Endothelial cell of umbilical vein (primary cell): ENCODE measurements around the gene TMEM94. TPM values are rescaled to one million over a fixed set of nuclear protein-coding genes. Genes with fewer than 3 reads are reported as not detected.

Experiments
- BruUV-seq: library from RNA; stranded (reverse); fragments of 400-500 nt; replicated peaks from 2 replicates; lab custom pipeline; 2021; lab: Mats Ljungman, UMichigan
- CTCF ChIA-PET: fragments of 300-600, 350-600 bp; sonication (Branson Sonifier 250); formaldehyde crosslinking; loops from one replicate; lab custom pipeline; 2021; ENCODE audit warnings: antibody characterized with exemption, inconsistent platforms; lab: Charles Lee
- POLR2A ChIA-PET: fragments of 300-600, 350-600 bp; sonication (Branson Sonifier 250); formaldehyde crosslinking; loops from one replicate; lab custom pipeline; 2021; ENCODE audit warnings: antibody characterized with exemption, inconsistent platforms; lab: Charles Lee
- DNase-seq: peaks from one replicate; pipeline ENCODE4 v3.0.0-alpha.2; 2011; ENCODE audit warnings: low read depth, low spot score
- FAIRE-seq: peaks from 2 replicates; lab custom pipeline; 2011; peaks lifted over from hg19 to GRCh38; lab: Jason Lieb, UNC
- H2AFZ ChIP-seq: 2 replicates; pipeline ENCODE4 v1.6.0; 2012; ENCODE audit warnings: low read depth, low read length, control low read depth, inconsistent platforms
- H3K27ac ChIP-seq: 2 replicates; pipeline ENCODE4 v1.5.1; 2011; ENCODE audit warnings: low read depth, mild to moderate bottlenecking, control low read depth, low read length, moderate library complexity; ENCODE audit not compliant: insufficient read depth
- H3K27me3 ChIP-seq, 2 experiments: 2 replicates each; pipeline versions ENCODE4 v1.6.0 to v1.6.1; 2011; ENCODE audit warnings: low read length in 2 of 2, mixed read lengths in 1 of 2; ENCODE audit not compliant: control insufficient read depth in 2 of 2, insufficient read depth in 2 of 2
- H3K36me3 ChIP-seq, 2 experiments: 2 replicates in 1 of 2; 3 replicates in 1 of 2; pipeline ENCODE4 v1.5.1; 2011; ENCODE audit warnings: low read length in 2 of 2, mild to moderate bottlenecking in 1 of 2, moderate library complexity in 1 of 2; ENCODE audit not compliant: control insufficient read depth in 2 of 2, insufficient read depth in 2 of 2; ENCODE audit errors: extremely low read depth in 1 of 2
- H3K4me1 ChIP-seq: 3 replicates; pipeline ENCODE4 v1.5.1; 2011; ENCODE audit warnings: mild to moderate bottlenecking, low read length; ENCODE audit not compliant: control insufficient read depth, insufficient read depth; ENCODE audit errors: extremely low read depth
- H3K4me2 ChIP-seq: 2 replicates; pipeline ENCODE4 v1.6.1; 2011; ENCODE audit warnings: low read length, control low read depth, mixed read lengths; ENCODE audit not compliant: insufficient read depth
- H3K4me3 ChIP-seq, 3 experiments: fragments of 200-600 bp in 1 of 3; sonication (generic), shearing (Covaris generic) in 1 of 3; replicated peaks in 1 of 3; 2 replicates each; pipeline ENCODE4 v1.5.1; 2011 to 2016; ENCODE audit warnings: control low read depth in 3 of 3, low read length in 3 of 3, mild to moderate bottlenecking in 2 of 3, inconsistent platforms in 1 of 3, low read depth in 1 of 3, moderate library complexity in 1 of 3; ENCODE audit not compliant: insufficient read depth in 1 of 3
- H3K79me2 ChIP-seq: 2 replicates; pipeline ENCODE4 v1.6.0; 2012; ENCODE audit warnings: low read length, inconsistent platforms; ENCODE audit not compliant: control insufficient read depth, insufficient read depth
- H3K9ac ChIP-seq: replicated peaks from 2 replicates; pipeline ENCODE3; 2011; ENCODE audit warnings: low read length, control low read depth; ENCODE audit not compliant: insufficient read depth; ENCODE audit errors: extremely low read depth
- H3K9me1 ChIP-seq: replicated peaks from 3 replicates; pipeline ENCODE4 v1.6.0; 2011; ENCODE audit warnings: mild to moderate bottlenecking, low read length; ENCODE audit not compliant: control insufficient read depth, insufficient read depth; ENCODE audit errors: extremely low read depth
- H3K9me3 ChIP-seq: replicated peaks from 2 replicates; pipeline ENCODE4 v1.5.1; 2012; ENCODE audit warnings: low read length, inconsistent platforms; ENCODE audit not compliant: control insufficient read depth, insufficient read depth
- H4K20me1 ChIP-seq: replicated peaks from 2 replicates; pipeline ENCODE3; 2011; ENCODE audit warnings: mild to moderate bottlenecking, low read length; ENCODE audit not compliant: control insufficient read depth, insufficient read depth; ENCODE audit errors: extremely low read depth
- EZH2 ChIP-seq: IDR thresholded peaks from 2 replicates; pipeline ENCODE4 v1.6.1; 2012; ENCODE audit warnings: borderline replicate concordance, low read depth, mild to moderate bottlenecking, moderate library complexity, low read length, inconsistent platforms; ENCODE audit not compliant: severe bottlenecking
- FOS ChIP-seq: IDR thresholded peaks from 2 replicates; pipeline ENCODE4 v1.6.1; 2011; ENCODE audit warnings: mild to moderate bottlenecking, low read length, moderate library complexity, borderline replicate concordance; ENCODE audit not compliant: insufficient read depth
- GATA2 ChIP-seq: IDR thresholded peaks from 2 replicates; pipeline ENCODE4 v1.7.0; 2011; ENCODE audit warnings: low read depth, mild to moderate bottlenecking, moderate library complexity, mixed read lengths, low read length; ENCODE audit not compliant: insufficient read length, insufficient read depth
- JUN ChIP-seq: IDR thresholded peaks from 2 replicates; pipeline ENCODE4 v1.6.1; 2011; ENCODE audit warnings: borderline replicate concordance, low read depth; ENCODE audit not compliant: insufficient read length, insufficient read depth
- MYC ChIP-seq: IDR thresholded peaks from one replicate; pipeline ENCODE4 v1.6.1; 2011; ENCODE audit warnings: mild to moderate bottlenecking, low read depth, low read length
- POLR2A ChIP-seq: IDR thresholded peaks from 2 replicates; pipeline ENCODE4 v1.6.1; 2012; ENCODE audit warnings: low read depth, mild to moderate bottlenecking, control low read depth, low read length
- POLR2AphosphoS5 ChIP-seq: IDR thresholded peaks from 2 replicates; pipeline ENCODE4 v1.6.1; 2012; ENCODE audit warnings: low read depth, mild to moderate bottlenecking, control low read depth, low read length, moderate library complexity; ENCODE audit not compliant: insufficient read depth
- dilution Hi-C: fragments of 300-500 bp; cut with MboI; formaldehyde crosslinking; loops from one replicate; pipeline ENCODE4 v1.15.0; 2019; ENCODE audit warnings: low sequenced_read_pairs; ENCODE audit not compliant: extremely low pct_ligation_motif_present
- intact Hi-C: fragments of 100-400 bp; cut with micrococcal nuclease; formaldehyde crosslinking; loops from one replicate; pipeline ENCODE4 v1.10.0; 2022
- polyA plus RNA-seq, 4 experiments: library from polyadenylated mRNA; depleted of rRNA in 3 of 4; stranded (reverse) in 3 of 4; unstranded in 1 of 4; fragments of >200 nt; gene quantifications; 2 replicates each; pipeline versions ENCODE4 v1.2.1 to v1.2.3, GENCODE V29; 2011 to 2012; ENCODE audit warnings: missing spikeins in 1 of 4
- total RNA-seq: library from RNA; stranded (reverse); gene quantifications from 2 replicates; pipeline ENCODE4 v1.2.3, GENCODE V29; 2021
- TF ChIP-seq, protein P1 (sequence below): IDR thresholded peaks from 2 replicates; pipeline ENCODE4 v1.6.1; 2011; ENCODE audit not compliant: insufficient read depth, insufficient read length
- TF ChIP-seq, protein P2 (sequence below), 2 donors: IDR thresholded peaks; 1 replicate in 1 of 2; 2 replicates in 1 of 2; pipeline ENCODE4 v1.5.1; 2011; ENCODE audit warnings: low read length in 2 of 2, mild to moderate bottlenecking in 2 of 2, moderate library complexity in 2 of 2, control low read depth in 1 of 2, inconsistent platforms in 1 of 2, low read depth in 1 of 2; ENCODE audit not compliant: insufficient read depth in 1 of 2; ENCODE audit errors: extremely low read depth in 1 of 2

TMEM94 gene
- total and polyA plus RNA-seq, 2 donors (not counting 3 experiments of a cell fraction or from before 2014, with no cell fraction given): 69.2 to 75.9 TPM

DNA sequence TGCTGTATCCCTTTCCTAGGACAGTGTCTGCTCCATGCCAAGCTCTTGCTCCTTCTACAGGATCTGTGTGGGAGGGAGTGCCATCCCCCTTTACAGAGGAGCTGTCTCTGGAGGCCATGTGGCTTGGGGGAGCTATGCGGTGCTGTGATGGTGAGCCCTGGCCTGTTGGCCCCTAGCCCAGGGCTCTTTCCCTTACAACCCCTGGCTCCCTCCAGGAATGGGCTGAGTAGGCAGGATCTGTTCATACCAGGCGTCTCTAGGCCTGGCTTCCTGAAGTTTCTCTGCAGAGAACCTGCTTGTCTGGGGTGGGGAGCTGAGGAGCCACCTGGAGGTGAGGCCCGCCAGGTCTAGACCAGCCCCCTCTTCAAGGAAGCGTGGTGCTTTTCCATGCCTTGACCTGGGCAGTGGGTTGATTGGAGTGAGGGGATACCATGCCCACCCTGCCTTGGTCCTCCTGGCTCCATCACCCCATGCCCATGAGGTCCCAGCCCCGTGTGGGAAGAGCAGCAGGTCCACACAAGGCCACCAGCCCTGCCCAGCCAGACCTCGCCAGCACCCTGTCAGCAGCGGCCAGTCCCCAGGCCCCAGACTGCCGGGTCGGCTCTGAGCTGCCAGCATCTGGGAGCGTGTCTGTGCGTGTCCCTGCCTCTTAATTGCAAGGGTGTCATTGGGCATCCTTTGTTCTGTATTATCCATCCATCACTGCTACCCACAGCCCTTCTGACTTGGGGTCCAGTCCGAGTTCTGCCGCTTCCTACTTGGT, 83.7 kb downstream of the TMEM94 start:
- FAIRE-seq (no peak), DNase-seq (no peak)
- Histone ChIP-seq H4K20me1 (no peaks in the 10 kb centered on the region), H3K79me2 (no peaks in the 10 kb centered on the region), H3K4me2 (no peak overlapping the region), H3K4me1 (no peaks in the 10 kb centered on the region), H3K27ac (no peak overlapping the region), H2AFZ (no peak overlapping the region), H3K36me3 (no peaks in the 10 kb centered on the region), H3K27me3 (no peaks in the 10 kb centered on the region), H3K9me1 (no peaks in the 10 kb centered on the region), H3K4me3 (no peak overlapping the region), H3K9me3 (no peaks in the 10 kb centered on the region), H3K9ac (no peak overlapping the region)
- dilution Hi-C loops (no loop called here), intact Hi-C loops (no loop called here)
- ChIA-PET CTCF (no interaction called here), POLR2A (no interaction called here)
- no TSS peak for BruUV-seq
- TF ChIP-seq MYC (no peak), JUN (no peak), GATA2 (no peak), EZH2 (no peak), POLR2AphosphoS5 (no peak), POLR2A (no peak), FOS (no peak)
- TF ChIP-seq, protein P1, sequence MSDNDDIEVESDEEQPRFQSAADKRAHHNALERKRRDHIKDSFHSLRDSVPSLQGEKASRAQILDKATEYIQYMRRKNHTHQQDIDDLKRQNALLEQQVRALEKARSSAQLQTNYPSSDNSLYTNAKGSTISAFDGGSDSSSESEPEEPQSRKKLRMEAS: no peak
- TF ChIP-seq, protein P2, sequence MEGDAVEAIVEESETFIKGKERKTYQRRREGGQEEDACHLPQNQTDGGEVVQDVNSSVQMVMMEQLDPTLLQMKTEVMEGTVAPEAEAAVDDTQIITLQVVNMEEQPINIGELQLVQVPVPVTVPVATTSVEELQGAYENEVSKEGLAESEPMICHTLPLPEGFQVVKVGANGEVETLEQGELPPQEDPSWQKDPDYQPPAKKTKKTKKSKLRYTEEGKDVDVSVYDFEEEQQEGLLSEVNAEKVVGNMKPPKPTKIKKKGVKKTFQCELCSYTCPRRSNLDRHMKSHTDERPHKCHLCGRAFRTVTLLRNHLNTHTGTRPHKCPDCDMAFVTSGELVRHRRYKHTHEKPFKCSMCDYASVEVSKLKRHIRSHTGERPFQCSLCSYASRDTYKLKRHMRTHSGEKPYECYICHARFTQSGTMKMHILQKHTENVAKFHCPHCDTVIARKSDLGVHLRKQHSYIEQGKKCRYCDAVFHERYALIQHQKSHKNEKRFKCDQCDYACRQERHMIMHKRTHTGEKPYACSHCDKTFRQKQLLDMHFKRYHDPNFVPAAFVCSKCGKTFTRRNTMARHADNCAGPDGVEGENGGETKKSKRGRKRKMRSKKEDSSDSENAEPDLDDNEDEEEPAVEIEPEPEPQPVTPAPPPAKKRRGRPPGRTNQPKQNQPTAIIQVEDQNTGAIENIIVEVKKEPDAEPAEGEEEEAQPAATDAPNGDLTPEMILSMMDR (IDR thresholded peaks at IDR 0.05; ENCODE audit: extremely low read depth in 1 of 2, insufficient read depth in 1 of 2, low read depth in 1 of 2, low read length in 2 of 2): no peak
